ENCODE results near the gene PLTP. TPM values are rescaled to one million over a fixed set of nuclear protein-coding genes. Genes with fewer than 3 reads are reported as not detected.
A peak's percentile ranks its signal among the peaks of the same experiment; 100 is the strongest.

Gene PLTP
- total RNA-seq, 1 donor from 2014 or later = 97.7 TPM

DNA sequence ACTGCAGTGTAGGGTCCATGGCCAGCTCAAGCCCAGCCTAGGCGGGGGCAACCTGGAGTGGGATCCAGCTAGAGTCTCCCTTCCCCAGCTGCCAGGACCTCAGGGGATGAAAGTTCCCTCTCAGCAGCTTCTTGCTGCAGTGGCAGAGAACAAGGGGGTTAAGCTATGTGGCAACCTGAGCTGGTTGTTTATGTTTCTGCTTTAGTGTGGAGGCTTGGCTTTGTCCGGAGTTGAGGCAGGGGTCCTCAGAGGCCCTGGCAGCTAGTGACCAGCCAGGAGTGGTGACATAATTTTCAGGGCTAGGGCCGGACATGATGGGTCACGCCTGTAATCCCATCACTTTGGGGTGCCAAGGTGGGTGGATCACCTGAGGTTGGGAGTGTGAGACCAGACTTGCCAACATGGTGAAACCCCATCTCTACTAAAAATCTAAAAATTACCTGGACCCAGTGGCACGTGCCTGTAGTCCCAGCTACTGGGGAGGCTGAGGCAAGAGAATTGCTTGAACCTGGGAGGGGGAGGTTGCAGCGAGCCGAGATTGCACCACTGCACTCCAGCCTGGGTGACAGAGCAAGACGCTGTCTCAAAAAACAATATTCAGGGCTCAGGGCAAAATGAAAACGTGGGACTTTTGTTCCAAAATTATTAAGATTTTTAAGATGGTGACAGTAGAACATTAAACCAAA is 14.0 kb upstream of the PLTP start:
- ATAC-seq (no peak), DNase-seq (peak; percentile 7)
- intact Hi-C loops (cut with micrococcal nuclease) = no loop called here

DNA sequence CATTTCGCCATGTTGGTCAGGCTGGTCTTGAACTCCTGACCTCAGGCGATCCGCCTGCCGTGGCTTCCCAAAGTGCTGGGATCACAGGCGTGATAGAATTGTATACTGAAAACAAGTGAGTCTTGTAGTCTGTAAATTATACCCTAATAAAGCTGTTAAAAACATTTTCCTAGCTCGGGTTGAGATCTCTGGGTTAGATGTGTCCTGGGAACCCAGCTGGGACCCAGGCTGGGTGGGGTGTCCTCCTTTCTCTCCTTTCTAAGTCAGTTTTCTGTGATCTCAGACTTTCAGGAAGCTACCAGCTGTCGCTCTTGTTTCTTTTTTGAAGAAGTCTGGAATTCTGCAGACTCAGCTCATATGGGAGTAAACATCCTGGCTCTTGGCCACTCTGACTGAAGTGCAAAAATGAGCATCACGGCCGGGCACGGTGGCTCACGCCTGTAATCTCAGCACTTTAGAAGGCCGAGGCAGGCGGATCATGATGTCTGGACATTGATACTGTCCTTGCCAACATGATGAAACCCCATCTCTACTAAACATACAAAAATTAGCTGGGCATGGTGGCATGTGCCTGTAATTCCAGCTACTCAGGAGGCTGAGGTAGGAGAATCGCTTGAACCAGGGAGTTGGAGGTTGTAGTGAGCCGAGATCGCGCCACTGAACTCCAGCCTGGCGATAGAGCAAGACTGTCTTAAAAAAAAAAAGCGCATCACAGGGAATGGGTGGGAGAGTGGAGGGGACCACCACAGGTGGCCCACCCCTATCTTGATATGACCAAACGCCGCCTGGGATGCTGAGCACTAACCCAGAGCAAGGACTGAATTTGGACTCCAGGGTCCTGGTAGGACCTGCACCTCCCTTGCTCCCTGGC is 12.7 kb upstream of the PLTP start:
- ATAC-seq (peak; percentile 52), DNase-seq (peak; percentile 62)
- intact Hi-C loops (cut with micrococcal nuclease) = no loop called here

DNA sequence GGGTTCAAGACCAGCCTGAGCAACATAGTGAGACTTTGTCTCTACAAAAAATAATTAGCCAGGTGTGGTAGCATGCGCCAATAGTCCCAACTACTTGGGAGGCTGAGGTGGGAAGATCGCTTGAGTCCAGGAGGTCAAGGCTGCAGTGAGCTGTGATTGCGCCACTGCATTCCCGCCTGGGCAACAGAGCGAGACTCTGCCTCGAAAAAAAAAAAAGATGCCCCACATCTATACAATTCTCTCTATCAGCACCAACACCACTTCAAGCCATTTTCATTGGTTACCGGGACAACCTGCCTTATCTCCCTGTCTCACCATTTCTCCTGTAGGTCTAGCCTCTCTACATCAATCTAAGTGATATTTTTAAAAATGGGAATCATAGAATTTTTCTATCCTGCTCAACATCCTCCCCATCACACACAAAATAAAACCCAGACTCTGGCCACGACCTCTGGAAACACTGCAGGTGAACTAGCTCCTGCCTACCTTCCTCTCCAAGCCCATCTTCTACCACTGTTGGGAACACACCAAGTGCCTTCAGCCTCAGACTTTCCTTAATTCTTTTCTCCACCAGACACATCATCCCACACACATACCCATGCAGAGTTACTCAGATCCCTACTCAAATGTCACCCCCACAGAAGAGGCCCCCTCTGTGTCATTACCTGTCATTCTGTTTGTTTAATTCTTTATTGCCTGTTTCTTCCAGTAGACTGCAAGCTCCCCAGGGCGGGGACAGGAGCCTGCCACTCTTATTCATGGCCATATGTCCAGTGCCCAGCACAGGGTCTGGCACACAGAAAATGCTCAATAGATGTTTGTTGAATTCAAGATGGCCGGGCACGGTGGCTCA is 9.6 kb upstream of the PLTP start:
- no peak for ATAC-seq
- intact Hi-C loops (cut with micrococcal nuclease) = no loop called here
- no peak for DNase-seq

DNA sequence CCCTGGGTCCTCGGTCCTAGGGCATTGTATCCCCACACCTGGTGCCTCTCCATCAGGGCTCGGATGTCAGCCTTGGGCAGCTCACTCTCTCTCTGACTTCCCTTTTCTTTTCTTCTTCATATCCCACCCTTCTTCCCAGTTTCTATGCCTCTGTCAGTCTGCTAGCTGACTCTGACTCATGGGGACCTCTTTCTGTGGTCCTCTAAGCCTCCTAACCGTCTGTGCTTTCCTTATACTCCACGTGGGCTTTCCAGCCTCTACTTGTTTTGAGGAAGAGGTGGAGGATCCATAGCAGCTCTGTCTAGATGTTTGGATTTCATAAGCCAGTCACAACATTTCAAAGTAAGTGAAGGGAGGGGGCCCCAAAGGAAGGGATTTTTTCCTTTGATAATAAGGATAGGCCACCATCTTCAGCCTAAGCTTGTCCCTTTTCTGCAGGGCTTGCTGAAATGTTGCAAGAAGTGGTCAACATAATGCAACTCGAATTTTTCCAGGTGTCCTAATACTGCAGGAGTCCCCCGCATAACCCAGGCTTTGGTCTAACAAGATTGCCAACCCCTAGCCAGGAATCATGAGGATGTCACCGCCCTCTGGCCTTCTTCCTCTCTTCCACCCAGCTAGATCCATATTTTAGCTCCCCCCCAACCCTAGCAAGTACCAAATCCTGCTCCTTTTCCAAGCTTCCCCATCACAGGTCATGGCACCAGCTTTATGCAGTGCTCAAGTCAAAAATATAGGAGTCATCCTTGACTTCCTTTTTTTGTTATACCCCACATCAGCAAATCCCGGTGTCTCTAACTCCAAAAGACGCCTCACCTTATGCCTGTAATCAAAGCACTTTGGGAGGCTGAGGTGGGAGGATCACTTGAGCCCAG is 8.7 kb upstream of the PLTP start:
- DNase-seq = no peak
- intact Hi-C loops (cut with micrococcal nuclease) = no loop called here
- ATAC-seq = no peak

DNA sequence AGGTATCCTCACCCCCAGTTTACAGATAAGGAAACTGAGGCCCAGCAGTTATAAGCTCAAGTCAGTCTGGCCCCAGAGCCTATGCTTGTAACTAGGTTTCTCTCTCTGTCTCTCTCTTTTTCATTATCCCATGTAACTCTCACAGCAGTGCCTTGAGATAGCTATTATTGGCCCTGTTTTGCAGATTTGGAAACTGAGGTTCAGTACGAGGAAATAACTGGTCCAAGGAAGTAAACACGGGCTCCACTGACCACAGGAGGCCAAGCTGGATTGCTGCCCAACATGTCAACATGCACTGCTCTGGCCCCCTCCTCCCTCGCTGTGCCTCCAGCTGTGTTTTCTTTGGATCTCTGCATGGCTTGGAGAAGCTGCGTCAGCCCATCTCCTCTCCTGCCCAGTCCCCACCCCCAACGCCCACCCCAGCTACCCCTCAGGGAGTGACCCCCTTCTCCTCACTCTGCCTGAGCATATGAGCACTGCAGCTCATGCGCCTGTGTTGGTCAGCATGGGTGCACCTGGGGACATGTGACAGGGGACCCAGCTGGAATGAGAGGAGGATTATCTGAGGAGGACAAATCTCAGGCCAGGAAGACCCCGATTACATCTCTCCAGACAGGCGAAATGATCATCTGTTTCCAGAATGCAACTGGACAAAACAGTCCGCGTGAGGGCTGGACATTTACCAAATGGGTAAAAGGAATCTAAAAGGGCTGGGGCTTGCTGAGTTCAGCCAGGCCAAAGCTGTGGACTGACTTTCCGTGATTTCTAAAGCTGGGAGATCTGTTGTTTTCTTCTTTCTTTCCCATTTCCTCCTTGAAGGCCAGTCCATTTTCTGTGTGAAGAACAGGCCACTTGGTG is 7.8 kb upstream of the PLTP start:
- intact Hi-C loops (cut with micrococcal nuclease) = no loop called here
- DNase-seq = peak; percentile 86
- ATAC-seq = peak; percentile 80

DNA sequence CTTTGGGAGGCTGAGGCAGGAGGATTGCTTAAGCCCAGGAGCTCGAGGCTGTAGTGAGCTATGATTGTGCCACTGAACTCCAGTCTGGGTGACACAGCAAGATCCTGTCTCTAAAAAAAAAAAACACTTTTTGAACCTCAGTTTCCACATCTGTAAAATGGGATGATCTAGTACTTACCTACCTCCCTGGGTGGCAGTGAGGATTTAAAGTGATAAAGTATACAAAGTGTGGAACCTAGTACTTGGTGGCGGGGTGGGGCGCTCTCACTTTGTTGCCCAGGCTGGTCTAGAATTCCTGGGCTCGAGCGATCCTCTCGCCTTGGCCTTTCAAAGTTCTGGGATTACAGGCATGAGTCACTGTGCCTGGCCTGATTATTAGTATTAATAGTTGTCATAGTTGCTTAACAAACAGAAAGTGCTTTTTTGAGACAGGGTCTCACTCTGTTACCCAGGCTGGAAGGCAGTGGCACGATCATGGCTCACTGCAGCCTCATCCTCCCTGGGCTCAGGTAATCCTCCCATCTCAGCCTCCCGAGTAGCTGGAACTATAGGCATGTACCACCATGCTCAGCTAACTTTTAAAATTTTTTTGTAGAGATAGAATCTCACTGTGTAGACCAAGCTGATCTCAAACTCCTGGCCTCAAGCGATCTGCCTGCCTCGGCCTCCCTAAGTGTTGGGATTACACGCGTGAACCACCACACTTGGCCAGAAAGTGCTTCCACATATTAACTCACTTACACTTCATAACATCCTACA is 7.0 kb upstream of the PLTP start:
- intact Hi-C loops (cut with micrococcal nuclease) = no loop called here
- DNase-seq = peak; percentile 34

DNA sequence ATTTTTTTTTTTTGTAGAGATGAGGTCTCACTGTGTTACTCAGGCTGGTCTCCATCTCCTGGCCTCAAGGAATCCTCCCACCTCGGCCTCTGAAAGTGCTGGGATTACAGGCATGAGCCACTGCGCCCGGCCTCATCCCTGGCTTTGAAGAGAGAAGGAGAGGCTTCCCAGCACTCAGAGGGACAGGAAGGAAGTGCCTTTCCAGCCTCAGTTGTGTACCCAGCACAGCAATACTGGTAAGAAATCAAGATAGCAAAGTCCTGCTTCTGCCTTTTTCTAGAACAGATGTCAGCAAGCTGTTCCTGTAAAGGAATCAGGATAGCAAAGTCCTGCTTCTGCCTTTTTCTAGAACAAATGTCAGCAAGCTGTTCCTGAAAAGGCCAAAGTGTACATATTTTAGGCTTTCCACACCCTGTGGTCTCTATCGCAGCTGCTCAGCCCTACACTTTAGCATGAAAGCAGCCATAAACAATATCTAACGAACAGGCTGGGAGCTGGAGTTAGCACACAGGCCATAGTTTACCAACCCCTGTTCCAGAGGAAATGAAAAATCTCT is 6.3 kb upstream of the PLTP start:
- DNase-seq (no peak), ATAC-seq (peak; percentile 54)
- intact Hi-C loops (cut with micrococcal nuclease) = no loop called here

More for the DNA sequence above, 7.0 kb upstream of the PLTP start:
- peak; percentile 4 for ATAC-seq

DNA sequence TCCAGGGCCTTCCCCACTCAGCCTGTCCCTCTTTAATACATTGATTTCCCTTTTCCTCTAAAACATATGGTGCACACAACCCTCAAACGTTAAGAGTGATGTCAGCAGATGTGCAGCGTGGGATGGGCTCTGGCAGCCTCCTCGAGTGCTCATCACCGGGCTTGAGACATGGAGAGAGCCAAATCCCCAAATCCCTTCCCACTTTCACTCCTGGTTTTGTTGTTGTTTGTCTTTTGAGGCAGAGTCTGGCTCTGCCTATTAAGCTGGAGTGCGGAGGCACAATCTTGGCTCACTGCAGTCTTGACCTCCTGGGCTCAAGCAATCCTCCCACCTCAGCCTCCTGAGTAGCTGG is 5.8 kb upstream of the PLTP start:
- ATAC-seq (peak; percentile 26), DNase-seq (peak; percentile 64)
- intact Hi-C loops (cut with micrococcal nuclease) = no loop called here

DNA sequence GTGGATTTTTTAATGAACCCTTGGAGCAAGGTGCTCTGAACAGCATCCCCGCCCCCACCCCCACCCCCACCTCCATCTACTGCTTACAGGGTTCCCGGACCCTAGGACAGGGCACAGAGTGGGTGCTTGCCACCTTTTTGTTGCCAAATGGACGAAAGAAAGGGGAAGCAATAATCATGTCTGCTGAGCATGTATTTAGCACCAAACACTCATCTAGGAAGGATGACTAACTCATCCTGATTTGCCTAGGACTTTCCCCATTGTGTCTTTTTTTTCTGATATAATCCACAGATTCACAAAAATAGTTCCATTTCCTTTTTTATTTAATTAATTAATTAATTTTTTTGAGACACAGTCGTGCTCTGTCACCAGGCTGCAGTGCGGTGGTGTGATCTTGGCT is 1.2 kb upstream of the PLTP start:
- DNase-seq = no peak
- no peak for ATAC-seq
- intact Hi-C loops (cut with micrococcal nuclease) = no loop called here

DNA sequence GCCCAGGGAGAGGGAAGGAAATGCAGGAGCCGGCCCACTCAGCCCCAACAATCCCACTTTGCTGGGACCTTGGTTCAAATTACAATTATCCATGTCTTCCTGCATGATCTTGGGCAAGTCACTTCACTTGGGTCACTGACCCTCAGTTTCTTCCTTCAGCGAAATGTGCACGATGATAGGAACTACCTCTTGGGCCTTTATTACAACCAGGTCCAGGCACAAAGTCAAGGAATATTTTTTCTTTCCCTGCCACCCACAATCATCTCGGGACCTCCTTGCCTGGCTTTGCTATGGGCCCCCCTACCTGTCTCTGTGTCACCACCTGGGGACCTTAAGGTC is 358 bp upstream of the PLTP start:
- intact Hi-C loops (cut with micrococcal nuclease) = no loop called here
- DNase-seq (no peak), ATAC-seq (no peak)

DNA sequence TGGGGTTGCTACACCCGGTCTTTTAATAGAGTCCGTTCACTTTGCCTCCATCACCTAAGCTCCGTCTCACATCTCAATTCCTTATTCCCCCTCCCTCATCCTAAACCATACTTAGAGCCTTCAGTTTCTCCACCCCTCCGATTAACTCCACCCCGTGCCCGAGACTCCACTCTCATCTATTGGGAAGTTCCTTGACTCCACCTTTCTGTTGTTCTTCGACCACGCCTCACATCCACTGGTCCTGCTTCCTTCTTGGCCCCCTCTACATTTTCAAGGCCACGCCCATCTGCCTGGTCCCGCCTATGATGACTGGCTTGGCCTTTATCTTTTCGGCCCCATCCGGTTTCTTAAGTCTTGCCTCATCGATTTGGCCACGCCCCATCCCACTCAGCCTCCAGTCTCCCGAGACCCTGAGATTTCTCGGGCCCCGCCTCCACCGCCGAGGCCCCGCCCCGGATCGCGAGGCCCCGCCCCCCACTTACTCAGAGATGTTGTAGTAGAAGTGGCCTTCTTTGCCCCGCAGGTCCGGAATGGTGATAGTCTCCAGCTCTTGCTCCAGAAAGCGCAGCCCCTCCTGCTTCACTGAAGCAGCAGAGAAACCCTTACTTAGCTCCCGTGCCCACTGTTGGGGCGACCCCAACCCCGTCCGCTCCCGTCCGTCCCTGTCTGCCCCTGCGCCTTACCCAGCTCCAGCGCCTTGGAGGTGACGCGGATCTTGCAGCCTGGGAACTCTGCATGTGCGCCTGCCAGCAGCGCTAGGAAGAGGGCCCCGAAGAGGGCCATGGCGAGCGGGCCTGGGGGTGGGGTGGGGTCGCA is 1.1 kb downstream of the PLTP start:
- peak; percentile 85 for ATAC-seq
- intact Hi-C loops (cut with micrococcal nuclease) = no loop called here
- DNase-seq = peak; percentile 96

DNA sequence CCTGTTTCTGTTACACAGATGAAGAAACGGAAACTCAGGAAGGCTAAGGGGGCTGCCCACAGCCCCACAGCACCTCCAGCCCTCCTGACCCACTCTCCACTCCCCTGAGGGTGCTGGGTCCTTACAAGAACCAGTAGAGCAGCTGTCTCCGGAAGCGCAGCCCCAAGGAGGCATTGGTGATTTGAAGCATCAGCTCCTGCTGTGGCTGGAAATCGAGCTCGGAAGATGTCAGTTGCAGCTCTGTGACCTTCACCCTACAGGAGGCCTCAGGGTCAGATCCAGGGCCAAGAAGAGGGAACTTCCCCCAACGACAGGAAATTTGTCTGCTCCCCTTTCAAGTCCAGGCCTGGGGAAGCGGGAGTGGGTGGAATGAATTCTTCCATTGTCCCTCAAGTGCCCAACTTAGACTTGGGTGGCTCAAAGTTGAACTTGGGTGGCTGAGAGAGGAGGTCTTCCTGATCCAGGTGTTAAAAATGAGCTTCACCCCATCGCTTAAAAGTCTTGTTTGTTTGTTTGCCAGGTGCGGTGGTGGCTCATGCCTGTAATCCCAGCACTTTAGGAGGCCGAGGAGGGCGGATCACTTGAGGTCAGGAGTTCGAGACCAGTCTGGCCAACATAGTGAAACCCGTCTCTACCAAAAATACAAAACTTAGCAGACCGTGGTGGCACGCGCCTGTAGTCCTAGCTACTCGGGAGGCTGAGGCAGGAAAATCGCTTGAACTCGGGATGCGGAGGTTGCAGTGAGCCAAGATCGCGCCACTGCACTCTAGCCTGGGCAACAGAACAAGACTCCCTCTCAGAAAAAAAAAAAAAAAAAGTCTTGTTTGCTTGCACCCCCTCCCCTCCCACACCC is 1.9 kb downstream of the PLTP start:
- ATAC-seq (no peak), DNase-seq (no peak)
- intact Hi-C loops (cut with micrococcal nuclease) = no loop called here

DNA sequence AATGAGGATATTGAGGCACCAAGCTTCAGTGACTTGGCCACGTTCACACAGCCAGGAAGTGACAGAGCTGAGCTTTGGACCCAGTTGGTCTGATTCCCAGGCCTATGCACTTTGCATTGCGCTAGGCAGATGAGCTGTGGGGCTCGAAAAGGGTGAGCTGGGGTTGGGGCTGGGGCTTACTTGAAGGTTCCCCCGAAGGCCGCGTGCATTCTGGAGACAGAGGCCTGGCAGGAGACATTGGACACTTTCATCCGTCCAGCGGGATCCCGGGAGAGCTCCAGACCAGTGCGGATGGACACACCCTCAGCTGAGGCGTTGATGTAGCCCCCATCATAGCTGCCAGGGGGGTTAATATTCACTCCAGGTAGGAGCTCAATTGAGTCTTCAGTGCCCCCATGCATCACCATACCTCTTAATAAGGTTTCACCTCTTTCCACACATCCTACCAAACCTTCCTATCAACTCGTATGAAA is 2.6 kb downstream of the PLTP start:
- DNase-seq (no peak), ATAC-seq (no peak)
- intact Hi-C loops (cut with micrococcal nuclease) = no loop called here

DNA sequence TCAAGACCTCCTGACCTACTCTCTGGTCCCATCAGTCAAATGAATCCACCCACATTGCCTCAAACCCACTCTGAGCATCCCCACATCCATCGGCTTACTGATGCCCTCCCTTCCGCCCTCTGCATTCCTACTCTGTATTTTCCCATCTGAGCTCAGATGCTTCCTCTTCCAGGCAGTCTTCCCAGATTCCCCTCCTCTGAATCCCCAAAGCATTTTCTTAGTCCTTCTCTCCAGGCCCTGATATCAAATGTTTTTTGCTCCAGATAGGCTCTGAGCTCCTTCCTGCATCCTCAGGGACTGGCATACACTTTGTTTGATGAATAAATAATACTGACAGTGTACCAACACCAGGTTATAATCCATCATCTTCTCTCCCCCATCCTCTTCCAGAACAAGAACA is 3.9 kb downstream of the PLTP start:
- intact Hi-C loops (cut with micrococcal nuclease) = no loop called here
- ATAC-seq (no peak), DNase-seq (no peak)

DNA sequence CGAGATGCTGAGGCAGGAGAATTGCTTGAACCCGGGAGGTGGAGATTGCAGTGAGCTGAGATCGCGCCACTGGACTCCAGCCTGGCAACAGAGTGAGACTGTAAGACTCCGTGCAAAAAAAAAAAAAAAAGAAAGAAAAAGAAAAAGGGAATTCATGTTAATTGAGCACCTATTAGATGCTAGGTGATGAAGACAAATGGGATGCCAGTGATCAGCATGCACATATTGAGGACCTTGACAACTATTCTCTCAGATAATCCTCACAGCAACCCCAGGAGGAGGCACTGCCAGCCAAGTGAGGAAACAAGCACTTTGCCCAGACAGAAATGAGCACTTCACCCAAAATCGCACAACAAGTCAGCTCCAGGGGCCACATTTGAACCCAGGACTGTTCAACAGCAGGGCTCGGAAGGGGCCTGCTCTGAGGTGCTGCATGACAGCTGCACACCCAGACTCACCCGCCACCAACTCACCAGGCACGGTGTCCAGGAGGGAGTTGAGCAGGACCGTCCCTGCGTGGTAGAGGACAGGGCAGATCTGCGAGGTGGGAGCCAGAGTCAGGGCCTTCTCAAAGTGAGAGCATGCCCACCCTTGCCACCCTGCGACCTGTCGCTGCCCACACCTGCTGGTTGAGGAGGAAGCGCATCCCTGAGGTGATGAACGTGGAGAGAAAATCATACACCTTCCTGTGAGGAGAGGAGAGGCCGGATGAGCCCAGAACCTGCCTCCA is 4.6 kb downstream of the PLTP start:
- no peak for ATAC-seq
- intact Hi-C loops (cut with micrococcal nuclease) = no loop called here
- no peak for DNase-seq

Measured in left ventricle myocardium superior (tissue), 1 donor.